ENCODE measurements around the gene KIF19. TPM values are rescaled to one million over a fixed set of nuclear protein-coding genes. Genes with fewer than 3 reads are reported as not detected.

KIF19 gene
- total RNA-seq, 4 donors from 2014 or later = 0.81 to 2.1 (median 1.5) TPM

DNA sequence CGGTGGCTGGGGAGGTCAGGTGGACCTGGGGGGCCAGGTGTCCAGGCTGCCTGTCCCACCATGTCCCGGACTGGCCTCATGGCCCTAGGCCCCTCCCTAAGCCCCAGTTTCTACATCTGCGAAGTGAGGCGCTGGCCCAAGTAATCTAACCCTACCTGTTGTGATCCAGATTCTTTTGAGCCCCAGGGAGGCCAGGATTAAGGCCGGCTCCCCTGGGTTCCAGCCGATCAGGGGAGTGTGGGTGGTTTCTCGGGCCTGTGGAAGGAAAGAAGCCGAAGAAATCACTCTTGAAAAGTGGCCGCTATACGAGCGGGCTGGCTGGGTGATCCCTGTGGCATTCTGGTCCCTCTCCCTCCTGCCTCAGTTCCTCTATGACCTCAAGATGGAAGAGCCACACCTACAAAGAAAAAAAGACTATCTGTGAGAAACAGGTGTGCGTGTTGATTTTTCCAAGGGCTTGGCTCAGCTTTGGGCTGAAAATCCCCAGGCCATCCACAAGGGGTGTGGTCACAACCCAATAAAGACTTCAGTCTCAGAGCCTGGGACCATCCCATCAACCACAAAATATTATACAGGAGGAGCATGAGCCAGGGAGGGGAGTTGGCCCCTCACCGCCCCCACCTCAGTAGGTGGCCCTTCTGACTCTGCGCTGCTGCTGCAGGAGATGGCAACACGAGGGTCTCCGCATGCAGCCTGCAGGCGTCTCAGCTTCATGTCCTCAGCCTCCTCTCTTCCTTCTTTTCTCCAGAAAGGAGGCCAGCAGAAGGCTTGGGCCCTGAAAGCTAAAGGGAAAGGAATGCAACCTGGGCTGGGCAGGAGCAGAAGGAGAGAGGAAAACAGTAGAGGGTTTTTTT lies 61.6 kb downstream of the KIF19 start:
- WGBS, 2 donors (ENCODE audit: low coverage in 1 of 2) = 74 to 90% methylated on average over 3 to 5 of the region's 17 CpGs

DNA sequence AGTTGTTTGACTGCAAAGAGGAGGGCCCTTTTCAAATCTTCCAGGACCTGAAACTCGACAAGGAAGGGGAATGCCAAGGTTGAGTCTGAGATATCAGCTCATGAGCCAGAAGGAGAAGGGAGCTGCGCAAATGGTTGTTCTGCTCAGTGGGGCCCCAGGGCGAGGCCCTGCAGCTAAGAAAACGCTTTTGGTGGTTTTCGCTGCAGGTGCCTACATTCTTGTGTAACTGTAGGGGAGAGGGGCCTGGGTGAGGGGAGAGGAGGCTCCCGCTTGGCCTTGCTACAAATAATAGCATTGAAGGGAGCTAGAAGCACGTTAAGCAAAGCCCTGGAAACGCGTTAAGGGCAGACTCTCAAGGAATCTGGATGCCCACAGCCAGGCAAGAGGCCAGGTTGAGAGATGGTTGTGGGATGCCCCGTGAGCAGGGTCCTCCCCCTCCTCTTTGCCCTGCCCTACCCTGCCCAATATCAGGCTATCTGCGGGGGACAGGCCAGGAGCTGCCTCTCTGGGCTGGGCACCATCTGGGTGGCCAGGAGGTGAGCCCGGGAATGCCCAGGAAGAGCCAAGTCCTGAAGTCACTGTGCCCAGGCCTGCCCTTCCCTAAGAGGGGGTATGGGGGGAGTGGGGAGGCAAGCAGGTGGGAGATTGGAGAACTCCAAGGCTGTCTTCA lies 63.2 kb downstream of the KIF19 start:
- no peak for ATAC-seq
- Histone ChIP-seq H3K9me3 (no peaks in the 10 kb centered on the region), H3K4me3 (no peak overlapping the region), H3K27me3 (no peaks in the 10 kb centered on the region), H3K36me3 (no peaks in the 10 kb centered on the region), H3K27ac (no peak overlapping the region), H3K4me1 (no peaks in the 10 kb centered on the region)
- WGBS, 2 donors (ENCODE audit: low coverage in 1 of 2) = 14 to 79% methylated on average over 1 to 3 of the region's 12 CpGs
- TF ChIP-seq EP300 (IDR thresholded peaks at IDR 0.05) (no peak), POLR2A (IDR thresholded peaks at IDR 0.05) (no peak)

More for the DNA sequence above, 61.6 kb downstream of the KIF19 start:
- no peaks in the 10 kb centered on the region for H3K27me3 ChIP-seq
- no peak overlapping the region for H3K27ac ChIP-seq
- no peak for ATAC-seq
- TF ChIP-seq POLR2AphosphoS5 (IDR thresholded peaks at IDR 0.05) (no peak), EP300 (IDR thresholded peaks at IDR 0.05) (no peak), POLR2A (IDR thresholded peaks at IDR 0.05) (no peak)
- TF ChIP-seq, protein P1, sequence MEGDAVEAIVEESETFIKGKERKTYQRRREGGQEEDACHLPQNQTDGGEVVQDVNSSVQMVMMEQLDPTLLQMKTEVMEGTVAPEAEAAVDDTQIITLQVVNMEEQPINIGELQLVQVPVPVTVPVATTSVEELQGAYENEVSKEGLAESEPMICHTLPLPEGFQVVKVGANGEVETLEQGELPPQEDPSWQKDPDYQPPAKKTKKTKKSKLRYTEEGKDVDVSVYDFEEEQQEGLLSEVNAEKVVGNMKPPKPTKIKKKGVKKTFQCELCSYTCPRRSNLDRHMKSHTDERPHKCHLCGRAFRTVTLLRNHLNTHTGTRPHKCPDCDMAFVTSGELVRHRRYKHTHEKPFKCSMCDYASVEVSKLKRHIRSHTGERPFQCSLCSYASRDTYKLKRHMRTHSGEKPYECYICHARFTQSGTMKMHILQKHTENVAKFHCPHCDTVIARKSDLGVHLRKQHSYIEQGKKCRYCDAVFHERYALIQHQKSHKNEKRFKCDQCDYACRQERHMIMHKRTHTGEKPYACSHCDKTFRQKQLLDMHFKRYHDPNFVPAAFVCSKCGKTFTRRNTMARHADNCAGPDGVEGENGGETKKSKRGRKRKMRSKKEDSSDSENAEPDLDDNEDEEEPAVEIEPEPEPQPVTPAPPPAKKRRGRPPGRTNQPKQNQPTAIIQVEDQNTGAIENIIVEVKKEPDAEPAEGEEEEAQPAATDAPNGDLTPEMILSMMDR (IDR thresholded peaks at IDR 0.05) = no peak
- H3K4me1 ChIP-seq = no peaks in the 10 kb centered on the region
- H3K9me3 ChIP-seq = no peaks in the 10 kb centered on the region
- no peak overlapping the region for H3K4me3 ChIP-seq
- H3K36me3 ChIP-seq = no peaks in the 10 kb centered on the region

DNA sequence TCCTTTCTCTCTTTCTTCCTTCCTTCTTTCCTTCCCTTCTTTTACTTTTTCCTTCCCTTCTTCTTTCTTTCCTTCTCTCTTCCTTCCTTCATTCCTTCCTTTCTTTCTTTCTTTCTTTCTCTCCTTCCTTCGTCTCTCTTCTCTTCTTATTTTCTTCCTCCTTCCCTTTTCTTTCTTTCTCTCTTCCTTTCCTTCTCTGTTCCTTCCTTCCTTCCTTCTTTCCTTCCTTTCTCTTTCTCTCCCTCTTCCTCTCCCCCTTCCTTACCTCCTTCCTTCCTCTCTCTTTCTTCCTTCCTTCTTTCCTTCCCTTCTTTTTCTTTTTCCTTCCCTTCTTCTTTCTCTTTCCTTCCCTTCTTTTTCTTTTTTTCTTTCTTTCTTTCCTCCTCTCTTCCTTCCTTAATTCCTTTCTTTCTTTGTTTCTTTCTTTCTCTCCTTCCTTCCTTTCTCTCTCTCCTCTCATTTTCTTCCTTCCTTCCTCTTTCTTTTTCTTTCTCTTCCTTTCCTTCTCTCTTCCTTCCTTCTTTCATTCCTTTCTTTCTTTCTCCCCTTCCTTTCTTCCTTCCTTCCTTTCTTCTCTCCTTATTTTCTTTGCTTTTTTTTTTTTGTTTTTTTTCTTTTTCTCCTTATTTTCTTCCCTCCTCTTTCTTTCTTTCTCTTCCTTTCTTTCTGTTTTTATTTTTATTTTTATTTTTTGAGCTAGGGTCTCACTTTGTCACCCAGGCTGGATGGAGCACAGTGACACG lies 64.1 kb downstream of the KIF19 start:
- no peaks in the 10 kb centered on the region for H3K9me3 ChIP-seq
- WGBS, 2 donors (ENCODE audit: low coverage in 1 of 2) = 71 to 76% methylated on average over 1 to 2 of the region's 2 CpGs
- TF ChIP-seq POLR2AphosphoS5 (IDR thresholded peaks at IDR 0.05) (no peak), POLR2A (IDR thresholded peaks at IDR 0.05) (no peak), EP300 (IDR thresholded peaks at IDR 0.05) (no peak)
- TF ChIP-seq, protein P1 (IDR thresholded peaks at IDR 0.05) = no peak
- no peak for ATAC-seq
- no peak overlapping the region for H3K27ac ChIP-seq
- H3K27me3 ChIP-seq = no peaks in the 10 kb centered on the region
- H3K4me3 ChIP-seq = no peak overlapping the region
- no peaks in the 10 kb centered on the region for H3K36me3 ChIP-seq
- H3K4me1 ChIP-seq = no peaks in the 10 kb centered on the region

DNA sequence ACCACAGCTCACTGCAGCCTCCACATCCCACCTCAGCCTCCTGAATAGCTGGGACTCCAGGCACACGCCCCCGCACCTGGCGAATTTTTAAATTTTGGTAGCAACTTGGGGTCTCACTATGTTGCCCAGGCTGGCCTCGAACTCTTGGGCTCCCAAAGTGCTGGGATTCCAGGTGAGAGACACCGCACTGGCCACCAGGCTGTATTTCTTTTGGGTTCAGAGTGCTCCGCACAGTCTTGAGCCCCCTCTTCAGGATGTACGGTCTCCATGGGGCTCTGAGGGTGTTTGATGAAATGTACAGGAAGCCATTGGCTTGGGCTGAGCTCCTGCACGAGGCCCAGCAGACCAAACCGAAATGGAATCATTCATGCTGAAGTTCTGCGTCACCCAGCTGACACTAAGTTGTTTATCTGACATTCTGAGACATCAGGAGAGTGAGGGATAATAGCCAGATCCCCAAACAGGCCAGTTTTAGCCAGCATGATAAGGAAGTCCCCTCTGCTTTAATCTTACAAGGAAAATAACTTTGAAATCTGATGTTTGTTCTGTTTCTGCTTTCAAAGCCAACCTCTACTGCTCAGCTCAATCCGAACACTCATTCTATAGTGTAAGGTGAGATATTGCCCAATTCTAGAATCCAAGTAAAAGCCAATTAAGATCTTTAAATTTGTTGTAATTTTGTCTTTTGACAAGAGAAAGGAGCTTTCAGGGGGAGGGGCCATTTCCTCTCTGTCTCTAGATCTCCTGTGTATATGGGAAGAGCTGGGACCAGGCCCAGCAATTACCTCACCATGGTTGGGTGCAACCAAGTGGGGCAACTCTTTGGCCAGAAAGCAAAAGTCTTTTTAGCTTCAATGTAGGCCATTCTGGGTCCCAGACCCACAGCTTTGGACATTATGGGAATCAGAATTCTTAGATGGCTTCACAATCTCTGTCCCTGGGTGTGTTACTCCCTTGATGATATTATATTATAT lies 64.9 kb downstream of the KIF19 start:
- Histone ChIP-seq H3K4me1 (no peaks in the 10 kb centered on the region), H3K9me3 (no peaks in the 10 kb centered on the region), H3K27me3 (no peaks in the 10 kb centered on the region), H3K4me3 (no peak overlapping the region), H3K27ac (no peak overlapping the region), H3K36me3 (no peaks in the 10 kb centered on the region)
- ATAC-seq = no peak
- WGBS, 2 donors (ENCODE audit: low coverage in 1 of 2) = 76 to 83% methylated on average over 1 to 8 of the region's 11 CpGs
- TF ChIP-seq POLR2AphosphoS5 (IDR thresholded peaks at IDR 0.05) (no peak), EP300 (IDR thresholded peaks at IDR 0.05) (no peak), POLR2A (IDR thresholded peaks at IDR 0.05) (no peak)
- TF ChIP-seq, protein P1 (IDR thresholded peaks at IDR 0.05) = no peak
